Endothelial cell of umbilical vein (primary cell): ENCODE measurements around the gene FHOD3. TPM values are rescaled to one million over a fixed set of nuclear protein-coding genes. Genes with fewer than 3 reads are reported as not detected.

Experiments used
- BruUV-seq: library from RNA; stranded (reverse); fragments of 400-500 nt; replicated peaks from 2 replicates; lab custom pipeline; 2021; lab: Mats Ljungman, UMichigan
- CTCF ChIA-PET: fragments of 300-600, 350-600 bp; sonication (Branson Sonifier 250); formaldehyde crosslinking; loops from one replicate; lab custom pipeline; 2021; ENCODE audit warnings: antibody characterized with exemption, inconsistent platforms; lab: Charles Lee
- POLR2A ChIA-PET: fragments of 300-600, 350-600 bp; sonication (Branson Sonifier 250); formaldehyde crosslinking; loops from one replicate; lab custom pipeline; 2021; ENCODE audit warnings: antibody characterized with exemption, inconsistent platforms; lab: Charles Lee
- DNase-seq: peaks from one replicate; pipeline ENCODE4 v3.0.0-alpha.2; 2011; ENCODE audit warnings: low read depth, low spot score
- FAIRE-seq: peaks from 2 replicates; lab custom pipeline; 2011; peaks lifted over from hg19 to GRCh38; lab: Jason Lieb, UNC
- H2AFZ ChIP-seq: 2 replicates; pipeline ENCODE4 v1.6.0; 2012; ENCODE audit warnings: low read depth, low read length, control low read depth, inconsistent platforms
- H3K27ac ChIP-seq: 2 replicates; pipeline ENCODE4 v1.5.1; 2011; ENCODE audit warnings: low read depth, mild to moderate bottlenecking, control low read depth, low read length, moderate library complexity; ENCODE audit not compliant: insufficient read depth
- H3K27me3 ChIP-seq, 2 experiments: 2 replicates each; pipeline versions ENCODE4 v1.6.0 to v1.6.1; 2011; ENCODE audit warnings: low read length in 2 of 2, mixed read lengths in 1 of 2; ENCODE audit not compliant: control insufficient read depth in 2 of 2, insufficient read depth in 2 of 2
- H3K36me3 ChIP-seq, 2 experiments: 2 replicates in 1 of 2; 3 replicates in 1 of 2; pipeline ENCODE4 v1.5.1; 2011; ENCODE audit warnings: low read length in 2 of 2, mild to moderate bottlenecking in 1 of 2, moderate library complexity in 1 of 2; ENCODE audit not compliant: control insufficient read depth in 2 of 2, insufficient read depth in 2 of 2; ENCODE audit errors: extremely low read depth in 1 of 2
- H3K4me1 ChIP-seq: 3 replicates; pipeline ENCODE4 v1.5.1; 2011; ENCODE audit warnings: mild to moderate bottlenecking, low read length; ENCODE audit not compliant: control insufficient read depth, insufficient read depth; ENCODE audit errors: extremely low read depth
- H3K4me2 ChIP-seq: 2 replicates; pipeline ENCODE4 v1.6.1; 2011; ENCODE audit warnings: low read length, control low read depth, mixed read lengths; ENCODE audit not compliant: insufficient read depth
- H3K4me3 ChIP-seq, 3 experiments: fragments of 200-600 bp in 1 of 3; sonication (generic), shearing (Covaris generic) in 1 of 3; replicated peaks in 1 of 3; 2 replicates each; pipeline ENCODE4 v1.5.1; 2011 to 2016; ENCODE audit warnings: control low read depth in 3 of 3, low read length in 3 of 3, mild to moderate bottlenecking in 2 of 3, inconsistent platforms in 1 of 3, low read depth in 1 of 3, moderate library complexity in 1 of 3; ENCODE audit not compliant: insufficient read depth in 1 of 3
- H3K79me2 ChIP-seq: 2 replicates; pipeline ENCODE4 v1.6.0; 2012; ENCODE audit warnings: low read length, inconsistent platforms; ENCODE audit not compliant: control insufficient read depth, insufficient read depth
- H3K9ac ChIP-seq: replicated peaks from 2 replicates; pipeline ENCODE3; 2011; ENCODE audit warnings: low read length, control low read depth; ENCODE audit not compliant: insufficient read depth; ENCODE audit errors: extremely low read depth
- H3K9me1 ChIP-seq: replicated peaks from 3 replicates; pipeline ENCODE4 v1.6.0; 2011; ENCODE audit warnings: mild to moderate bottlenecking, low read length; ENCODE audit not compliant: control insufficient read depth, insufficient read depth; ENCODE audit errors: extremely low read depth
- H3K9me3 ChIP-seq: replicated peaks from 2 replicates; pipeline ENCODE4 v1.5.1; 2012; ENCODE audit warnings: low read length, inconsistent platforms; ENCODE audit not compliant: control insufficient read depth, insufficient read depth
- H4K20me1 ChIP-seq: replicated peaks from 2 replicates; pipeline ENCODE3; 2011; ENCODE audit warnings: mild to moderate bottlenecking, low read length; ENCODE audit not compliant: control insufficient read depth, insufficient read depth; ENCODE audit errors: extremely low read depth
- EZH2 ChIP-seq: IDR thresholded peaks from 2 replicates; pipeline ENCODE4 v1.6.1; 2012; ENCODE audit warnings: borderline replicate concordance, low read depth, mild to moderate bottlenecking, moderate library complexity, low read length, inconsistent platforms; ENCODE audit not compliant: severe bottlenecking
- FOS ChIP-seq: IDR thresholded peaks from 2 replicates; pipeline ENCODE4 v1.6.1; 2011; ENCODE audit warnings: mild to moderate bottlenecking, low read length, moderate library complexity, borderline replicate concordance; ENCODE audit not compliant: insufficient read depth
- GATA2 ChIP-seq: IDR thresholded peaks from 2 replicates; pipeline ENCODE4 v1.7.0; 2011; ENCODE audit warnings: low read depth, mild to moderate bottlenecking, moderate library complexity, mixed read lengths, low read length; ENCODE audit not compliant: insufficient read length, insufficient read depth
- JUN ChIP-seq: IDR thresholded peaks from 2 replicates; pipeline ENCODE4 v1.6.1; 2011; ENCODE audit warnings: borderline replicate concordance, low read depth; ENCODE audit not compliant: insufficient read length, insufficient read depth
- MYC ChIP-seq: IDR thresholded peaks from one replicate; pipeline ENCODE4 v1.6.1; 2011; ENCODE audit warnings: mild to moderate bottlenecking, low read depth, low read length
- POLR2A ChIP-seq: IDR thresholded peaks from 2 replicates; pipeline ENCODE4 v1.6.1; 2012; ENCODE audit warnings: low read depth, mild to moderate bottlenecking, control low read depth, low read length
- POLR2AphosphoS5 ChIP-seq: IDR thresholded peaks from 2 replicates; pipeline ENCODE4 v1.6.1; 2012; ENCODE audit warnings: low read depth, mild to moderate bottlenecking, control low read depth, low read length, moderate library complexity; ENCODE audit not compliant: insufficient read depth
- dilution Hi-C: fragments of 300-500 bp; cut with MboI; formaldehyde crosslinking; loops from one replicate; pipeline ENCODE4 v1.15.0; 2019; ENCODE audit warnings: low sequenced_read_pairs; ENCODE audit not compliant: extremely low pct_ligation_motif_present
- intact Hi-C: fragments of 100-400 bp; cut with micrococcal nuclease; formaldehyde crosslinking; loops from one replicate; pipeline ENCODE4 v1.10.0; 2022
- polyA plus RNA-seq, 4 experiments: library from polyadenylated mRNA; depleted of rRNA in 3 of 4; stranded (reverse) in 3 of 4; unstranded in 1 of 4; fragments of >200 nt; gene quantifications; 2 replicates each; pipeline versions ENCODE4 v1.2.1 to v1.2.3, GENCODE V29; 2011 to 2012; ENCODE audit warnings: missing spikeins in 1 of 4
- total RNA-seq: library from RNA; stranded (reverse); gene quantifications from 2 replicates; pipeline ENCODE4 v1.2.3, GENCODE V29; 2021
- TF ChIP-seq, protein P1 (sequence below): IDR thresholded peaks from 2 replicates; pipeline ENCODE4 v1.6.1; 2011; ENCODE audit not compliant: insufficient read depth, insufficient read length
- TF ChIP-seq, protein P2 (sequence below), 2 donors: IDR thresholded peaks; 1 replicate in 1 of 2; 2 replicates in 1 of 2; pipeline ENCODE4 v1.5.1; 2011; ENCODE audit warnings: low read length in 2 of 2, mild to moderate bottlenecking in 2 of 2, moderate library complexity in 2 of 2, control low read depth in 1 of 2, inconsistent platforms in 1 of 2, low read depth in 1 of 2; ENCODE audit not compliant: insufficient read depth in 1 of 2; ENCODE audit errors: extremely low read depth in 1 of 2

Gene FHOD3
- total and polyA plus RNA-seq, 2 donors (not counting 3 experiments of a cell fraction or from before 2014, with no cell fraction given), result 0.06 to 1.5 TPM

DNA sequence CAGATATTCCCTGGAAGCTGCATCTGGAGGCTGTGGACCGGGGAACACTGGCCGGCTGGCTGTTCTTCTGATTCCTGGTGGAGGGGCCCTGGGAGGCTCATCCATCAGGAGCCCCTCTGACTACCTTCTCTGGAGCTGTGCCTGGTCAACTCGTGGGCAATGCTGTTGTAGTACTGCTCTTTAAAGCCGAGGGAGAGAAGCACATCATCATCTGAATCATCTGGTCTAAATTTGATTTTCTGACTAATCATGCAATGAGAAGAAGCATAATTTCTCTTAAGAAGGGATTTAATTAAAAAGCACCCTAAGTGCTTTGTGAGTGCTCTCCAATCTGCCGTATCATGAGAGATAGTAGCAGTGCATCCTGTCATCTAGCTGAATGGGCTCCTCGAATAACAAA, 229.5 kb downstream of the FHOD3 start:
- Histone ChIP-seq H3K27ac (no peak overlapping the region), H3K36me3 (no peaks in the 10 kb centered on the region), H3K79me2 (no peaks in the 10 kb centered on the region), H3K4me1 (no peaks in the 10 kb centered on the region), H3K4me2 (no peak overlapping the region), H4K20me1 (no peaks in the 10 kb centered on the region), H3K4me3 (no peak overlapping the region), H3K9ac (no peak overlapping the region), H3K9me3 (no peaks in the 10 kb centered on the region), H3K9me1 (no peaks in the 10 kb centered on the region), H3K27me3 (no peaks in the 10 kb centered on the region), H2AFZ (no peak overlapping the region)
- intact Hi-C loops (no loop called here), dilution Hi-C loops (no loop called here)
- ChIA-PET CTCF (no interaction called here), POLR2A (no interaction called here)
- no peak for DNase-seq
- no TSS peak for BruUV-seq
- FAIRE-seq, result no peak
- TF ChIP-seq JUN (no peak), POLR2AphosphoS5 (no peak), EZH2 (no peak), POLR2A (no peak), GATA2 (no peak), MYC (no peak), FOS (no peak)
- TF ChIP-seq, protein P1, sequence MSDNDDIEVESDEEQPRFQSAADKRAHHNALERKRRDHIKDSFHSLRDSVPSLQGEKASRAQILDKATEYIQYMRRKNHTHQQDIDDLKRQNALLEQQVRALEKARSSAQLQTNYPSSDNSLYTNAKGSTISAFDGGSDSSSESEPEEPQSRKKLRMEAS, result no peak
- TF ChIP-seq, protein P2, sequence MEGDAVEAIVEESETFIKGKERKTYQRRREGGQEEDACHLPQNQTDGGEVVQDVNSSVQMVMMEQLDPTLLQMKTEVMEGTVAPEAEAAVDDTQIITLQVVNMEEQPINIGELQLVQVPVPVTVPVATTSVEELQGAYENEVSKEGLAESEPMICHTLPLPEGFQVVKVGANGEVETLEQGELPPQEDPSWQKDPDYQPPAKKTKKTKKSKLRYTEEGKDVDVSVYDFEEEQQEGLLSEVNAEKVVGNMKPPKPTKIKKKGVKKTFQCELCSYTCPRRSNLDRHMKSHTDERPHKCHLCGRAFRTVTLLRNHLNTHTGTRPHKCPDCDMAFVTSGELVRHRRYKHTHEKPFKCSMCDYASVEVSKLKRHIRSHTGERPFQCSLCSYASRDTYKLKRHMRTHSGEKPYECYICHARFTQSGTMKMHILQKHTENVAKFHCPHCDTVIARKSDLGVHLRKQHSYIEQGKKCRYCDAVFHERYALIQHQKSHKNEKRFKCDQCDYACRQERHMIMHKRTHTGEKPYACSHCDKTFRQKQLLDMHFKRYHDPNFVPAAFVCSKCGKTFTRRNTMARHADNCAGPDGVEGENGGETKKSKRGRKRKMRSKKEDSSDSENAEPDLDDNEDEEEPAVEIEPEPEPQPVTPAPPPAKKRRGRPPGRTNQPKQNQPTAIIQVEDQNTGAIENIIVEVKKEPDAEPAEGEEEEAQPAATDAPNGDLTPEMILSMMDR (IDR thresholded peaks at IDR 0.05; ENCODE audit: extremely low read depth in 1 of 2, insufficient read depth in 1 of 2, low read depth in 1 of 2, low read length in 2 of 2), result no peak
